Esophagus (tissue), 2 donors: ENCODE results near the gene TNFAIP8L2. TPM values are rescaled to one million over a fixed set of nuclear protein-coding genes. Genes with fewer than 3 reads are reported as not detected.
"Not testable (repeated sequence)": the region's sequence is repeated elsewhere in the genome, so short reads cannot be mapped to it uniquely, and the experiment has no call there.

Experiments used
- H3K27ac ChIP-seq, 2 donors: one replicate each; pipeline ENCODE4 v1.5.1; 2013; ENCODE audit warnings: low read depth in 2 of 2, mild to moderate bottlenecking in 2 of 2, inconsistent platforms in 1 of 2, low read length in 1 of 2, moderate library complexity in 1 of 2
- H3K27me3 ChIP-seq, 2 donors: one replicate each; pipeline ENCODE4 v1.6.1; 2013; ENCODE audit warnings: low read length in 2 of 2, control low read depth in 1 of 2, mild to moderate bottlenecking in 1 of 2; ENCODE audit not compliant: insufficient read depth in 2 of 2, control insufficient read depth in 1 of 2
- H3K36me3 ChIP-seq, 2 donors: one replicate each; pipeline ENCODE4 v1.6.1; 2013; ENCODE audit warnings: low read length in 1 of 2; ENCODE audit not compliant: control insufficient read depth in 2 of 2, insufficient read depth in 2 of 2
- H3K4me1 ChIP-seq, 2 donors: one replicate each; pipeline ENCODE4 v1.6.1; 2013; ENCODE audit warnings: low read length in 1 of 2; ENCODE audit not compliant: control insufficient read depth in 2 of 2, insufficient read depth in 2 of 2
- H3K4me3 ChIP-seq, 2 donors: one replicate each; pipeline ENCODE4 v1.5.1; 2013; ENCODE audit warnings: low read length in 2 of 2, mild to moderate bottlenecking in 2 of 2, low read depth in 1 of 2, moderate library complexity in 1 of 2
- H3K9me3 ChIP-seq, 2 donors: one replicate each; pipeline ENCODE4 v1.6.1; 2013; ENCODE audit warnings: mild to moderate bottlenecking in 2 of 2, low read depth in 1 of 2, low read length in 1 of 2, moderate library complexity in 1 of 2; ENCODE audit not compliant: control insufficient read depth in 2 of 2, insufficient read depth in 1 of 2
- WGBS, 2 donors: extraction: QIAGEN DNeasy Blood & Tissue Kit; methylation state at CpG; one replicate each; pipeline ENCODE4 v1.1.7; 2013; 5-methylcytosine and 5-hydroxymethylcytosine counted together
- polyA plus RNA-seq, 2 donors: library from polyadenylated mRNA; stranded (reverse); fragments of 200-250 nt; gene quantifications; one replicate each; pipeline ENCODE4 v1.2.3, GENCODE V29; 2013
- donor health status: healthy with polysubstance abuse.
- donor health status: Bipolar disorder and iron deficiency.

TNFAIP8L2 gene
- polyA plus RNA-seq, 2 donors, result 1.2 to 1.6 TPM

- WGBS, 2 donors, result 89% methylated on average over 17 of the region's 17 CpGs
- H3K9me3 ChIP-seq, result no peaks in the 10 kb centered on the region
- H3K4me3 ChIP-seq, result no peak overlapping the region
- peaks cover 8 to 37% of the 10 kb centered on the region in 2 donors for H3K36me3 ChIP-seq
- no peaks in the 10 kb centered on the region for H3K4me1 ChIP-seq
- no peaks in the 10 kb centered on the region for H3K27me3 ChIP-seq
- H3K27ac ChIP-seq, result no peak overlapping the region
Observed at GRCh38 chr1:151176514-151177045, 20.1 kb downstream of the TNFAIP8L2 start.

- no peak overlapping the region for H3K27ac ChIP-seq
- H3K4me1 ChIP-seq, result peaks cover 0 to 3% of the 10 kb centered on the region in 2 donors
- H3K36me3 ChIP-seq, result peaks cover 14 to 27% of the 10 kb centered on the region in 2 donors
- H3K27me3 ChIP-seq, result no peaks in the 10 kb centered on the region
- no peaks in the 10 kb centered on the region for H3K9me3 ChIP-seq
- H3K4me3 ChIP-seq, result no peak overlapping the region
- 92 to 96% methylated on average over 10 of the region's 10 CpGs for WGBS, 2 donors
Observed at GRCh38 chr1:151184211-151184610, 27.8 kb downstream of the TNFAIP8L2 start.

- H3K9me3 ChIP-seq, result no peaks in the 10 kb centered on the region
- H3K27me3 ChIP-seq, result no peaks in the 10 kb centered on the region
- peaks cover 7 to 12% of the 10 kb centered on the region in 2 donors for H3K36me3 ChIP-seq
- H3K27ac ChIP-seq, result no peak overlapping the region
- WGBS, 2 donors, result 63 to 68% methylated on average over 1 of the region's 1 CpG
- H3K4me3 ChIP-seq, result no peak overlapping the region
- peaks cover 0 to 3% of the 10 kb centered on the region in 2 donors for H3K4me1 ChIP-seq
Observed at GRCh38 chr1:151187205-151187604, 30.8 kb downstream of the TNFAIP8L2 start.

GRCh38 chr1:151188667-151189066, 32.2 kb downstream of the TNFAIP8L2 start:
- H3K36me3 ChIP-seq, H3K27me3 ChIP-seq, H3K4me1 ChIP-seq, H3K4me3 ChIP-seq, H3K9me3 ChIP-seq: not testable (repeated sequence)
- 46 to 69% methylated on average over 8 of the region's 8 CpGs for WGBS, 2 donors
- peak overlapping the region in 1 of 2 donors; percentile 40 for H3K27ac ChIP-seq

GRCh38 chr1:151189637-151190445, 33.4 kb downstream of the TNFAIP8L2 start, which contains the start of gene VPS72:
Gene VPS72 (minus strand): TSS chr1:151190197. CDS start chr1:151190121, 76 bp downstream.
- Histone ChIP-seq H3K27ac (peak within 1 kb of the TSS; percentile 91 to 93), H3K4me3 (peak within 1 kb of the TSS; percentile 85 to 91), H3K27me3 (no peaks in the 10 kb centered on the region), H3K9me3 (no peaks in the 10 kb centered on the region), H3K4me1 (peaks cover 0 to 3% of the 10 kb centered on the region in 2 donors), H3K36me3 (peaks cover 3 to 5% of the 10 kb centered on the region in 2 donors)
- WGBS, 2 donors, result 0% methylated on average over 42 of the region's 42 CpGs

- 74 to 75% methylated on average over 7 of the region's 7 CpGs for WGBS, 2 donors
- Histone ChIP-seq H3K36me3 (no peaks in the 10 kb centered on the region), H3K4me3 (no peak overlapping the region), H3K27ac (no peak overlapping the region), H3K27me3 (no peaks in the 10 kb centered on the region), H3K9me3 (no peaks in the 10 kb centered on the region), H3K4me1 (peaks cover 0 to 2% of the 10 kb centered on the region in 2 donors)
Observed at GRCh38 chr1:151192047-151192446, 35.6 kb downstream of the TNFAIP8L2 start.

- Histone ChIP-seq H3K4me1 (no peaks in the 10 kb centered on the region), H3K27ac (no peak overlapping the region), H3K36me3 (no peaks in the 10 kb centered on the region), H3K27me3 (no peaks in the 10 kb centered on the region), H3K9me3 (no peaks in the 10 kb centered on the region), H3K4me3 (no peak overlapping the region)
- 62 to 63% methylated on average over 6 of the region's 6 CpGs for WGBS, 2 donors
Observed at GRCh38 chr1:151193304-151193703, 36.9 kb downstream of the TNFAIP8L2 start.

- H3K4me3 ChIP-seq, result no peak overlapping the region
- H3K4me1 ChIP-seq, result no peaks in the 10 kb centered on the region
- H3K27ac ChIP-seq, result no peak overlapping the region
- H3K9me3 ChIP-seq, result no peaks in the 10 kb centered on the region
- WGBS, 2 donors, result 82 to 83% methylated on average over 1 of the region's 1 CpG
- no peaks in the 10 kb centered on the region for H3K27me3 ChIP-seq
- H3K36me3 ChIP-seq, result no peaks in the 10 kb centered on the region
Observed at GRCh38 chr1:151193856-151194255, 37.4 kb downstream of the TNFAIP8L2 start.

GRCh38 chr1:151194894-151195594, 38.6 kb downstream of the TNFAIP8L2 start:
- H3K27me3 ChIP-seq, H3K4me1 ChIP-seq, H3K36me3 ChIP-seq, H3K9me3 ChIP-seq: not testable (repeated sequence)
- H3K27ac ChIP-seq, result peak overlapping the region; percentile 82 to 94
- 56 to 59% methylated on average over 17 of the region's 17 CpGs for WGBS, 2 donors
- H3K4me3 ChIP-seq, result peak overlapping the region; percentile 10 to 38
